HG03571 (cell line): ENCODE measurements around the gene BARHL2.

Experiments
- ATAC-seq: cut with Tn5 transposase; IDR thresholded peaks from one replicate; pipeline ENCODE4 v1.9.1; 2021; ENCODE audit not compliant: unreplicated experiment

Gene BARHL2

GRCh38 chr1:90724926-90725656 lies 8.0 kb upstream of the BARHL2 start:
- ATAC-seq: no peak

GRCh38 chr1:90724361-90724760 lies 7.3 kb upstream of the BARHL2 start:
- ATAC-seq: no peak

- ATAC-seq: no peak
Measured at GRCh38 chr1:90723590-90724108, 6.5 kb upstream of the BARHL2 start.

GRCh38 chr1:90722874-90723589 lies 5.9 kb upstream of the BARHL2 start:
- ATAC-seq: no peak

GRCh38 chr1:90721210-90722194 lies 4.4 kb upstream of the BARHL2 start:
- no peak for ATAC-seq

- ATAC-seq: no peak
Measured at GRCh38 chr1:90720145-90720636, 3.1 kb upstream of the BARHL2 start.

GRCh38 chr1:90719330-90720144 lies 2.4 kb upstream of the BARHL2 start:
- ATAC-seq: no peak

GRCh38 chr1:90718411-90719329 lies 1.6 kb upstream of the BARHL2 start:
- no peak for ATAC-seq

GRCh38 chr1:90717665-90718410 lies 736 bp upstream of the BARHL2 start:
- ATAC-seq: no peak

GRCh38 chr1:90717356-90717664 lies 208 bp upstream of the BARHL2 start:
- no peak for ATAC-seq

- ATAC-seq: no peak
Measured at GRCh38 chr1:90716243-90716551, 905 bp downstream of the BARHL2 start.

GRCh38 chr1:90715309-90715708 lies 1.8 kb downstream of the BARHL2 start:
- no peak for ATAC-seq

- ATAC-seq: no peak
Measured at GRCh38 chr1:90714521-90714951, 2.6 kb downstream of the BARHL2 start.

GRCh38 chr1:90713741-90714509 lies 3.2 kb downstream of the BARHL2 start:
- no peak for ATAC-seq

GRCh38 chr1:90712915-90713730 lies 4.0 kb downstream of the BARHL2 start:
- no peak for ATAC-seq

GRCh38 chr1:90712153-90712856 lies 4.8 kb downstream of the BARHL2 start:
- ATAC-seq: no peak
